Breast epithelium (tissue), 3 donors: ENCODE results near the gene SAMD14.

Source experiments
- POLR2A ChIP-seq: fragments of 450-650 bp; IDR thresholded peaks from one replicate; pipeline ENCODE4 v1.6.1; 2016; ENCODE audit warnings: antibody characterized with exemption, mild to moderate bottlenecking, moderate library complexity
- TF ChIP-seq, protein P1 (sequence below), 3 donors: fragments of 450-650 bp; IDR thresholded peaks; one replicate each; pipeline ENCODE4 v1.5.1; 2016 to 2017; ENCODE audit warnings: antibody characterized with exemption in 3 of 3, mild to moderate bottlenecking in 3 of 3, moderate library complexity in 3 of 3

DNA sequence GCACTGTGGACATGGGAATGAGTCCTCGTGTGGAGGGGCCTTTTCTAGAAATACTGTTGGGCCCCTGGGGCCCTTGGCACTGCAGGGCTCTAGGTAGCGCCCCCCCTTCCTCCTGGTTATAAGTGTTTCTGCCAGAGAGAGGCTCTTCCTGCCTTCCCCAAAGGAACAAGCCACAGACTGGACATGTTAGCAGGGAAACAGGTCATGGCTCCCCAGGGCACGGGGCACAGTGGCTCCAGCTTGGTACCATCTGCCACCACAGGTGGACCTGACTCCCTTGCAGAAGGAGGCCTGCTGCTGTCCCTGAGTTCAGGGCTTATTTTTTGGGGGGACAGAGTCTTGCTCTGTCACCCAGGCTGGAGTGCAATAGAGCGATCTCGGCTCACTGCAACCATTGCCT is 26.0 kb downstream of the SAMD14 start:
- no peak for TF ChIP-seq POLR2A
- TF ChIP-seq, protein P1, sequence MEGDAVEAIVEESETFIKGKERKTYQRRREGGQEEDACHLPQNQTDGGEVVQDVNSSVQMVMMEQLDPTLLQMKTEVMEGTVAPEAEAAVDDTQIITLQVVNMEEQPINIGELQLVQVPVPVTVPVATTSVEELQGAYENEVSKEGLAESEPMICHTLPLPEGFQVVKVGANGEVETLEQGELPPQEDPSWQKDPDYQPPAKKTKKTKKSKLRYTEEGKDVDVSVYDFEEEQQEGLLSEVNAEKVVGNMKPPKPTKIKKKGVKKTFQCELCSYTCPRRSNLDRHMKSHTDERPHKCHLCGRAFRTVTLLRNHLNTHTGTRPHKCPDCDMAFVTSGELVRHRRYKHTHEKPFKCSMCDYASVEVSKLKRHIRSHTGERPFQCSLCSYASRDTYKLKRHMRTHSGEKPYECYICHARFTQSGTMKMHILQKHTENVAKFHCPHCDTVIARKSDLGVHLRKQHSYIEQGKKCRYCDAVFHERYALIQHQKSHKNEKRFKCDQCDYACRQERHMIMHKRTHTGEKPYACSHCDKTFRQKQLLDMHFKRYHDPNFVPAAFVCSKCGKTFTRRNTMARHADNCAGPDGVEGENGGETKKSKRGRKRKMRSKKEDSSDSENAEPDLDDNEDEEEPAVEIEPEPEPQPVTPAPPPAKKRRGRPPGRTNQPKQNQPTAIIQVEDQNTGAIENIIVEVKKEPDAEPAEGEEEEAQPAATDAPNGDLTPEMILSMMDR (IDR thresholded peaks at IDR 0.05) = no peak
